Stimulated activated CD4-positive, alpha-beta T cell treated with anti-CD3 and anti-CD28 coated beads, Interleukin-12 subunit alpha, Interleukin-12 subunit beta, amount 100 ng/mL, for 48 hours (primary cell): Measurements from ENCODE around the gene WFIKKN1.

Experiments used
- DNase-seq, 3 donors: peaks; one replicate each; pipeline ENCODE4 v3.0.0-alpha.2; 2020; ENCODE audit warnings: low read depth in 2 of 3, low spot score in 1 of 3

The WFIKKN1 gene

DNA sequence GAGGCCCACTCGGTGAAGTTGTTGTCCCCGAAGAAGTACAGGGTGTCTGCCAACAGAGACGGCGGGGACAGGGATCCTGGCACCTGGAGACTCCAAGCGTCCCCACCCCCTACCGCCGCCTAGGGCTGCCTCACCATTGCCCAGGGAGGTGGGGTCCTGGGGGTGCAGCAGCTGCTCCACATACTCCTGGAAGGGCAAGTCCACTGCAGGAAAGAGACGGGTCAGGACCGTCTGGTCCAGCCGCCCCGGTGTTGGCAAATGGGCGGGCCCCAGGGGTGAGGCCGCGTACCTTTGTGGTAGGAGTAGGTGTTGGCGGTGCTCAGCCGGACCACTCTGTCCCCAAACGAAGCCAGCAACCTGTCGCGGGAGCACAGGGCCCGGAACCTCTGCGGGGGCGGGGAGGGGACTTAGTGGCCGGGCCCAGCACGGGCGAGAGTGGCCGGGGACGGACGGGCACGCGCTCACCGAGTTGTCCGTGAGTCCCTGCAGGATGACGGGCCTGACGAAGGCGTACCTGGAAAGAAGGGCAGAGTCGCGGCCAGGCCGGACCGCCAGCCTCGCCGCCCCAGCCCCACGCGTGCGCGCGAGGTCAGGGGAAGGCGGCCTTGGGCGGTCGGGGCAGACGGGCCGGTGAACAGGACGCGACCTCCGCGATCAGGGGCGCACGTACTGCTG is 52.7 kb downstream of the WFIKKN1 start:
- no peak for DNase-seq
